GM19240 (cell line): ENCODE measurements around the gene FBXW7.

Experiments used
- DNase-seq: peaks from one replicate; pipeline ENCODE4 v3.0.0; 2011; ENCODE audit warnings: low spot score; ENCODE audit not compliant: insufficient read length

Gene FBXW7

DNA sequence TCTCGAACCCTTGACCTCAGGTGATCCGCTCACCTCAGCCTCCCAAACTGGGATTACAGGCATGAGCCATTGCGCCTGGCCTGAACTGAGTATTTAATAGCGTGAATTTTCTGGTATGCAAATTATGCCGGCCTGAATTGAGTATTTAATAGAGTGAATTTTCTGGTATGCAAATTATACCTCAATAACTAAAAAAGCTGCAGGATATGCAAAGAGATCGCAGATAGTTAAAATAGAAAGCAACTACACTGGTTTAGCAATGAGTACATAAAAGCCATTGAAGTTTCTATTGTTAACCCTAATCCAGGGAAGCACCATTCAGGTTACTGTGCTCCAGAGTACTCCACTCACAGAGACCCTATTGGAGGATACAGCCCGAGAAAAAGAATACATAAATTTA lies 22.8 kb downstream of the FBXW7 start:
- DNase-seq: no peak

DNA sequence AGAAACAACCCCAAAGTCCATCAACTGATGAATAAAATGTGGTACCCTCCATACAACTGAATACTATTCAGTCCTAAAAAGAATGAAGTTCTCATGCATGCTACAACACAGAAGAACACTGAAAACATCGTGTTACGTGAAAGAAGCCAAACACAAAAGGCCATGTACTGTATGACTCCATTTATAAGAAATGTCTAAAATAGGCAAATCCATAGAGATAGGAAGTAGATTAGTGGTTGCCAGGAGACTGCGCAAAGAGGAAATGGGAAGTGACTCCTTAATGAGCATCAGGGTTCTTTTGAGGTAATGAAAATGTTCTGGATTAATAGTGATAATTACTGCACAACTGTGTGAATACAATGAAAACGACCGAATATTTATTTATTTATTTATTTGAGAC lies 23.4 kb downstream of the FBXW7 start:
- DNase-seq: no peak

DNA sequence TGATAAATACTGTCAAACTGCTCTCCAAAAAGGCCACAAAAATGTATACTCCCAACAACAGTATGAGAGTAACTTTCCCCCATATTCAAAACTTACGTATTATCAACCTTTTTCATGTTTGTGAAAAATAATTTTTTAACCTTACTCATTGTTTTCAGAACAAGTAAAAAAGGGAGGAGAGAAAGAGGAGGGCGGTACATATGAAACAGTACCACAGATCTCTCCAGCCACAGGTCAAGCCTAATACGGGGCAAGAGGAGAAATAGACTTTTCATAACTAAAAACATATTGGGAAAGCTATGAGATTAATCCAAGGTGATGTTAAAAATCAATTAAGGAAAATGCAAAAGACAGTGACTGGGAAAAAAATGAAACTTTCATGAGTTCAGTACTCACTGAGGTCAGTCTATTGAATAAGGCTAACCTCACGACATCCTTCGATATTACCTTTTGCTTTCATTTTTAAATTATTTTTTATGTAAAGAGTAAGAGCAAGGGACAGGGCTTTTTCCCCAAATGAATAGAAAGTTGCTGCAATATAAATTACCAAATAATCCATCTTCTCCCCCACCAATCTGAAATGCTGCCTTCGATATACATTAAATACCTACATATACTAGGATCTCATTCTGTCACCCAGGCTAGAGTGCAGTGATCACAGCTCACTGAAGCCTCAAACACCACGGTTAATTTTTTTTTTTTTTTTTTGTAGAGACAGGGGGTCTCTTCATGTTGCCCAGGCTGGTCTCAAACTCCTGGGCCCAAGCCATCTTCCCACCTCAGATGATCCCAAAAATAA lies 25.3 kb downstream of the FBXW7 start:
- DNase-seq: no peak

DNA sequence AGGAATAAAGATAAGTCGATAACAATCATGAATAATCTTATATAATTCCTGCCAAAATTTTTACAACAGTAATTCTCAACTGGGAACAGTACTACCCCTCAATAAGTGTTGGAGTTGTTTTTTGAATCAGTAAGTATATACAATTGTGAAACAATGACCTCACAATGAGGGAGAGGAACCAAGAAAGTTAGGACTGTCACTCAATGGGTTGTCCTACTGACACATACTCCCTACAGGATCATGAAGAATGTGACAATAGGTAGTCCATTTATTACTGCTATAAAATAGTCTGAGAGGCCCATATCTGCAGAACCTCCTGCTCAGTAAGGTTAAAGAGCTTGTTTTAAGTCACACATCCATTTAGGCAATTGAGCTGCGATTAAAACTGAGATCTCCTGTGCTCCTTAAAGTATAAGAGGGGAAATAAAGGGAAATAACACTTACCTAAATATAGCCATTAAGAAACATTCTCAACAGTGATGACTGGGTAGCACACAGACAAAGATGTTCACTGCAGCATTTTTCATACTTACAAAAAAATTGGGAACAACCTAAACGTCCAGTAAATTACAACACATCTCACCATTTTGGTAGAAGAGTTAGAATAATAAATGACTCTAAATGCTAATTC lies 26.2 kb downstream of the FBXW7 start:
- DNase-seq: no peak

DNA sequence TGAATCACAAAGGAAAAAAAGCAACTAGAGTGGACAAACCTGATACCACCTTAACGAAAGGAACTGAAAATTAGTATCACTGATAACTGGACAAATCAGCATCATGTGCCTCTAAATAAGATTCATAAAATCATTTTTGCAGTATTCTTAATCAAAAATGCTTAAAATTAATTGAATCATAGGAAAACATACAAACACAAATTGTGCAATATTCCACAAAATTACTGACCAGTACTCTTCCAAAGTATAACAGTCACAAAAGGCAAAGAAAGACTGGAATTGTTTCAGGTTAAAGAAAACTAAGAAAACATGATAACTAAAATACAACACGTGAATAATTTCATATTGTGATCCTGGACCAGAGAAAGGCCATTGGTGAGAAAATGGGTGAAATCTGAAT lies 27.1 kb downstream of the FBXW7 start:
- DNase-seq: no peak

DNA sequence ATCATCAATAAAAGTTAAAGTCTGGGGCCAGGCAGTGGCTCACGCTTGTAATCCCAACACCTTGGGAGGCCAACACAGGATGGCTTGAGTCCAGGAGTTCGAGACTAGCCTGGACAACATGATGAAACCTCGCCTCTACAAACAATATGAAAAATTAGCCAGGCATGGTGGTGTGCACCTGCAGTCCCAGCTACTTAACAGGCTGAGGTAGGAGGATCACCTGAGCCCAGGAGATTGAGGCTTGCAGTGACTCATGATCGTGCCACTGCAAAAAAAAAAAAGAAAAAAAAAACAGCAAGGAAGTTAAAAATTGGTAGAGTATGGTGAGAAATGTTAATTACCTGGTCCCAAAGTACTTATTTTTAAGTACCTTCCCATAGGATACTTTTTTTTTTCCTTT lies 27.5 kb downstream of the FBXW7 start:
- DNase-seq: no peak

DNA sequence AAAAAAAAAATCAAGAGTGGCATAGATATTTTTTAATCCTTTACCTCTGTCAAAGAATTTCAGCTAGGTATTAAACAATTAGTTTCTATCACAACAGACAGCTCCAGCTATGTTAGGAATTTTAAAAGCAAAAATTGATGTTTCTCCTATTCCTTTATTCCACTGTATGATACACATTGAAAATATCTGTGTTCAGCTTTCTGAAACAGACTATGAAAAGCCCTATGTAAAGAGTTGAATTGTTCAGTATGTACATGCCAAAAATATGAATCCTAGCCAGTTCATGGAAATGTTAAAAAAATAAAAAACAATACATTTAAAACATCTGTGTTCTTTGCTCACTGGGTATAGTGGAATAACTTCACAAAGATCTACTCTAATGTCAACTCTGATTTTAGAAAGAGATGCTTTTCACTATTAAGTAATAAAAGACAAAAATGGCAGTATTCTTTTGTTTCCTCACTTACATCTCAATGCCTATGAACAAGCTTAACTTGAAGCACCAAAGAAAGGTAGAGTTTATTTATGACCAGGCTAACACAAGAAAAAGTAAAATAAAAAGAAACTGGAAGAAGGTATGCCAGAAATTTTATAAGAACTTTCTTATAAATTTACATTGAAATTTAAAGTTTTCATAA lies 32.1 kb downstream of the FBXW7 start:
- no peak for DNase-seq

DNA sequence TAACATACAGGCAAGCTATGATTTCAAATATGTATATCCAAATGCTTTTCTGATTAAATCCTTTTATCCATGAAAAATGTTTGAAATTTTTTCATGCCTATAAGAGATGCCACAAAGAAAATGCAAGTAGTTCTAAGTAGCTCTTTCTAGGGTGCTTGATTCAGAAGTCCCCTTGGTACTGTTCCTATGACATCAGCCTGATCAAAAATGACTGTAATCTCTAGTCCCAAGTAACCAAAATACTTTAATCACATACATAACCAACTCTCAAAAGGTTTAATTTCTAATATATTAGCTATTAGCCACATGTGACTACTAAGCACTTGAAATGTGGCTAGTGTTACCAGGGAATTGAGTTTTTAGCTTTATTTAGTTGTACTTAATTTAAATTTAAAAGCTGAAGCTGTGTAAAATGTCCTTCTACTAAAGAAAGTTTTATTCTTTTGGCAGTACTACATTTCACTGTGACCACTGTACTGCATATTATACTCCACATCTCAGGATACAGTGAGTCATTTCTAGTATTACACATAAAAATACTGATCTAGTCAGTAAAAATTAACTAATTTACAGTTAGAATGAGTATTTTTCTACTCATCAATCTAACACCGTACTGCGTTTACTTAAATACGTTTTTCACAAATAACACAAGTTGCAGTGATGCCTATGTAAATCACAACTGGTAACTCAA lies 33.9 kb downstream of the FBXW7 start:
- no peak for DNase-seq

DNA sequence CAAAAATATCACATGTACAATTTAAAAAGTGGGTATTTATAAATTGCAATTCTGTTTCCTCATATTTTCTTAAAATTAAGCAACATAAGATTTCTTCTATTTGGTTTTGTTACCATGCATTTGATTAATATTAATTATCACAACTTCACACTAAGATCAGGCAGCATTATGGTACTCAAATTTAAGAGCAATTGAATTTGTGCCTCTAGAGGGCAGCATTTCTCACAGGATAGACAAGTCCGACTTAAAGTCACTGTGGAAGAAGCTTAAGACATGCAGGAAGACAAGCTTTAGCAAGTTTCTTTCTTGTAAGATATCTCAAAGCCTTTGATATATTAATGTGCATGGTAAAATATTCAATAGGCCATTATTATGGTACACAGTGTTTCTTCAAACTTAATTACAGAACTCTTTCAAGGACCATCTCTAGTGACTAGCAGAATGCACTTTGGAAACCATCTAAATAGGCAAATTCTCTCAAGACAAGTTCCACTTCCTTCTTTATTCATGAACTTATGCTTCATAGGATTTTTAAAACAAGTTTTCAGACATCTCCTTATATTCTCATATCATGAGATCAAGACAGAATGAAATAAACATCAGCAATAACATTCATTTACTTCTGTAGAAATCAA lies 35.0 kb downstream of the FBXW7 start:
- DNase-seq: no peak

DNA sequence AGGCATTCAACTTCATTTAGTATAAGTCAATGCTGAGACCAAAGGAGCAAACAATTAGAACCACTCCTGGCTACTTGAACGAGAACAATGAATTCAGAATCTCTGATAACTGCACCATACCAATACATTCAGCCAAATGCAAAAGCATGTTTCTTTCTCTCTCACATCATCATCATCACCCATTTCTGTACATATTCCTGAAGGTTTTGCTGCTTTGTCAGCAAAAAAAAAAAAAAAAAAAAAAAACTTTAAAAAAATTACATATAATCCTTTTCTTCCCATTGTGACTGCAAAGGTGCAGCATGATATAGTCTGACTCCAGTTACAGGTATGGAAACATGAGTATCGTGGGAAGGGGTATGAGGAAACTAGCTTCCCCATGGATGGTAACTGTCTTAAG lies 35.6 kb downstream of the FBXW7 start:
- DNase-seq: no peak

DNA sequence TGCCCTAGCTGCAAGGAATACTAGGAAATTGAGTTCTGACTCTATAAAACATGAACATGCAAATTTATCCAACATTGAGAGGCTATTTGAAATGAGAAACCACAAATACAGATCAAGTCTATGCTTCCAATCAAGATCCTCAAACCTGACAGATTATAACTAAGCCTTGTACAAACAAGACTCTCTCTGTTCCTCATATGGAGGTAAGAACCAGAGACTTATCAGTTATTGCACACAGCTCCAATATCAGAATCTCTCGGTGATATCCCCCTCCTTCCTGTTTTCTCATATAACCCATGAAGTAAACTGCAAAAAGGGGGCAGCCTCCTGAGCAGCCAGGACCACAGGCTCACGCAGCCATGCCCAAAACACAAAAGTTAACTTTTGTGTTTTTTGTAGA lies 36.5 kb downstream of the FBXW7 start:
- DNase-seq: no peak

DNA sequence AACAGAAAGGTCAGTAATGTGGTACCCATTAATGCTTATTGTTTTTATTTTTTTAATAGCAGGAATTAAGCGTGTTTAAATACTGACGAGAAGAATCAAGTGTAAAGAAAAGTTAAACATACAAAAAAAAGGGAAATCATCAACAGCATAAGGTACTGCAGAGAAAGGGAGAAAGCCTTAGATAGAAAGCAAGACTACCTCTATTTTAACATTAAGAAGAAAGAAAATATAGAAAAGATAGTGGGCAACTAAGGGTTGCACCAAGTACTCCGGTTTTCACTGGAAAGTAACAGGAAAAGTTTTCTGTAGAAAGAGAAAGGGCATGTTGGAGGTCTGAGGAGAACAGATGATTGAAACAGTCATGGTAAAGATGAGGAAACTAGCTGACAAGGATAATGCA lies 41.9 kb downstream of the FBXW7 start:
- DNase-seq: no peak

DNA sequence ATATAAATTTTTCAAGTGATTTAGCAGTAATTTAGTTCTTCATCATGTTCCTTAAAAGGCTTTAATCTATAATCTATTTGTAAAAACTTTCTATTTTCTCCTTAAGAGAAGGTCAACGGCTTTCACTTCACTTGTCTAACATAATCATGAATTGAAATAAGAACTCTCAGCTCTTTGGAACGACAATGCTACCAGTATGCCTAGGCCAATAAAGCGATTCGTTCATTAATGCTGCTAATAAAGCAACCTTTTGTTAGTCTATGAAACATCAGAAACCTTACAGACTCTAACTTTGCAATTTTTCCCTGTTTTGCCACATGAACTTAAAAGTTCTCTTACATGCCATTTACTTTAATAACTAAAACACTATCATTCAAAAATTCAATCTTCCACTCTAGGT lies 47.6 kb downstream of the FBXW7 start:
- DNase-seq: no peak

DNA sequence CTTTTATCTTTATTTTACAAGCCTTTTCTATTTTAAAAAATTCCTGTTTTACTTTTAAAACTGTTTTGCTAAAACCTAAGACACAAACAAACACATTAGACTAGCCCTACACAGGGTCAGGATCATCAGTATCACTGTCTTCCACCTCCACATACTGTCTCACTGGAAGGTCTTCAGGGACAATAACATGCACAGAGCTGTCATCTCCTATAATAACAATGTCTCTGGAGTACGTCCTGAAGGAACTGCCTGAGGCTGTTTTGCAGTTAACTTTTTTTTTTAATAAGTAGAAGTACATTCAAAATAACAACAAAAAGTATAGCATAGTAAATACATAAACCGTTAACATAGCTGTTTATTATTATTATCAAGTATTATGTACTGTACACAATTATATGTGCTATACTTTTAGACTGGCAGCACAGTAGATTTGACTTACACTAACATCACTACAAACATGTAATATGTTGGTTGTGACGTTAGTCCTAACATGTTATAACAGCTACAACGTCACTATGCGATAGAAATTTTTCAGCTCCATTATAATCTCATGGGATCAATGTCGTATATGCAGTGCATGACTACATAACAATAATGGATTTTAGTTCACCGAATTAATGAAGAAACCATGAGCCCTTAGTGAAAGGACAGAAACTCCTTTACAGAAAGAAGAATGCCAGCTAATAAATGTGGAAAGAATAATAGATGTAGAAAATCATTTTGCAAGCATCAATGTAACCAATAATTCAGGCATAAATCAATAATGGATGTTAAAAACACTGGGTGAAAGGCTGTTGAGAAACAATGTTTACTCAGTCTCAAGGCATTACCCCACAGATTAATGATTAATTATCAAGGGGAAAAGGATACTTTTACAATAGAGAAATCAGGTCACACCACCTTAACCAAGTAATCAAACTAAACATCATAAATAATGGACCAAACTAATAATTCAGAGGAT lies 49.2 kb downstream of the FBXW7 start:
- no peak for DNase-seq

DNA sequence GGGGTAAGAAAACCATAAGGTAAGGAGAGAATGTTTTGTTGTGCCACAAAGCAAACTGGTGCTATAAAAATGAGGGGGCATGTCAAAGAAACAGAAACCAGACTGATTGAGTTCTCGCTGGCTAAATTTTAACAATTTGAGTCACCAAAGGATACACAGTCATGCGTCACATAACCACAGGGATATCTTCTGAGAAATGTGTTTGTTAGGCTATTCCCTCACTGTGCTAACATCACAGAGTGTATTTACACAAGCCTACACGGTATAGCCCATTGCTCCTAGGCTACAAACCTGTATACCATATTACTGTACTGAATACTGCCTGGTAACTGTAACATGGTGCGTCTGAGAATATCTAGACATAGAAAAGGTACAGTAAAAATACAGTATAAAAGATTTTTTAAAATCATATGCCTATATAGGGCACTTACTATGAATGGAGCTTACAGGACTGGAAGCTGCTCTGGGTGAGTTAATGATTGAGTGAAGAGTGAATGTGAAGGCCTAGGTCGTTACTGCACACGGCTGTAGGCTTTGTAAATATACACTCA lies 50.1 kb downstream of the FBXW7 start:
- DNase-seq: no peak

DNA sequence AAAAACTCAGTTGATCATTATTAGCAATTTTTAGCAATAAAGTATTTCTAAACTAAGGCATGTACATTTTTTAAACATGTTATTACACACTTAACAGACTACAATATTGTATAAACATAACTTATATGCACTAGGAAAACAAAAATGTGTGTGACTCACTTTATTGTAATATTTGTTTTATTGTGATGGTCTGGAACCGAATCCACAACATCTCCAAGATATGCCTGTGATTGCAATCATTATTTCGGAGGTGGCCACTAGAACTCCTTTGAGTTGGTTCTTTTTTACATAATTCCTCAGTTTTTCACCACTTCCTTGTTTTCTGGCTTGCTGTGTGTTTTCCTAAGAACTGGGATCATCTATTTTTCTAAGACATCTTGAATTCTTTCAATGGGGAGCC lies 53.7 kb downstream of the FBXW7 start:
- DNase-seq: no peak

DNA sequence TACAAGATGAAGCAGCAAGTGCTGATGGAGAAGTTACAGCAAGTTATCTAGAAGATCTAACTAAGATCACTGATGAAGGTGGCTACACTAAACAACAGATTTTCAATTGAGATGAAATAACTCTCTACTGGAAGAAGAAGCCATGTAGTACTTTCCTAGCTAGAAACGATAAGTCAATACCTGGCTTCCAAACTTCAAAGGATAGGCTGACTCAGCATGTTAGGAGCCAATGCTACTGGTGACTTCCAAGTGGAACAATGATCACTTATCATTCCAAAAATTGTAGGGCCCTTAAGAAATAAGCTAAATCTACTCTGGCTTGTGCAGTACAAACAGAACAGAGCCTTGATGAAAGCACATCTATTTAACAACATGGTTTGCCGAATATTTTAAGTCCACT lies 55.0 kb downstream of the FBXW7 start:
- no peak for DNase-seq

DNA sequence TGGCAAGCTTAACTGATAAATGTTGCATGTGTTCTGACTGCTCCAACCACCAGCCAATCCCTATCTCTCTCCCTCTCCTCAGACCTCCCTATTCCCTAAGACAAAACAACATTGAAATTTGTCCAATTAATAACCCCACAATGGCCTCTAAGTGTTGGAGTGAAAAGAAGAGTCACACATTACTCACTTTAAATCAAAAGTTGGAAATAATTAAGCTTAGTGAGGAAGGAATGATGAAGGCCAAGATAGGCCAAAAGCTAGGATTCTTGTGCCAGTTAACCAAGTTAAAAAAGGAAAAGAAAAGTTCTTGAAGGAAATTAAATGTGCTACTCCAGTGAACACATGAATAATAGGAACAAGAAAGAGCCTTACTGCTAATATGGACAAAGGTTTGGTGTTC lies 55.6 kb downstream of the FBXW7 start:
- DNase-seq: no peak

DNA sequence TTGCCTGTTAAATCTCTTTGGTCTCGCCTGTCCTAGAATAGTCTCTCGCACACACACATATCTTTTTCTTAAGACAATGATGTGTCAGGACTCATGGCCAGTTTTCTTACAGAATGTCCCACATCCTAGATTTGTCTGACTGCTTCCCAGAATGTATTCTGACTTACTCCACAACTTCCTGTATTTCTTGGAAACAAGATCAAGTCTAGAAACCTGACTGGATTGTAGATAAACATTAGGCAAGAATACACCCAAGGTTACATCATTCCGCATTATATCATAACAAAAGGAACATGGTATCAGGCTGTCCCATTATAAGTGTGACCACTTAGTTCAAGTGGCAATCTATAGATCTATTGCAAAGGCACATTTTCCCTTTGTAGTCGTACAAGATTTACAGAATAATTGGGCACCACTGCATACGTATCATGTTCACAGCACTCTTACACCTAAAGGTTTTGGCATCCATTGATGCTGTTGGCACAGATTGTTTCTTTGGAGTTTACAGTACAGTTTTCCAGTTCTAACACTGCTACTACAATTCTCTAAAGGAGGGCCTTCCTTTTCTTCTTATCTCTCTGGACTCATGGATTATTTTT lies 56.4 kb downstream of the FBXW7 start:
- DNase-seq: no peak
